H7 (cell line): ENCODE data around the gene KCNT2. TPM values are rescaled to one million over a fixed set of nuclear protein-coding genes. Genes with fewer than 3 reads are reported as not detected.
"Not testable (repeated sequence)": the region's sequence is repeated elsewhere in the genome, so short reads cannot be mapped to it uniquely, and the experiment has no call there.

Source experiments
- DNase-seq: peaks from one replicate; pipeline ENCODE4 v3.0.0; 2012
- H3K27me3 ChIP-seq: 2 replicates; pipeline ENCODE4 v1.6.0; 2011; ENCODE audit warnings: mild to moderate bottlenecking, low read length; ENCODE audit not compliant: control insufficient read depth, insufficient read depth
- H3K36me3 ChIP-seq: replicated peaks from 2 replicates; pipeline ENCODE4 v1.5.1; 2011; ENCODE audit warnings: low read length; ENCODE audit not compliant: control insufficient read depth, insufficient read depth
- H3K4me3 ChIP-seq: 2 replicates; pipeline ENCODE4 v1.5.1; 2011; ENCODE audit warnings: low read depth, mild to moderate bottlenecking, control low read depth, low read length, moderate library complexity; ENCODE audit not compliant: insufficient read depth
- total RNA-seq: library from RNA; depleted of rRNA; stranded (reverse); fragments of >200 nt; shearing (Covaris generic); gene quantifications from 2 replicates; pipeline ENCODE4 v1.2.3, GENCODE V29; 2014; rRNA removed

The KCNT2 gene
- total RNA-seq = 7.0 and 12.3 TPM in 2 replicates

DNA sequence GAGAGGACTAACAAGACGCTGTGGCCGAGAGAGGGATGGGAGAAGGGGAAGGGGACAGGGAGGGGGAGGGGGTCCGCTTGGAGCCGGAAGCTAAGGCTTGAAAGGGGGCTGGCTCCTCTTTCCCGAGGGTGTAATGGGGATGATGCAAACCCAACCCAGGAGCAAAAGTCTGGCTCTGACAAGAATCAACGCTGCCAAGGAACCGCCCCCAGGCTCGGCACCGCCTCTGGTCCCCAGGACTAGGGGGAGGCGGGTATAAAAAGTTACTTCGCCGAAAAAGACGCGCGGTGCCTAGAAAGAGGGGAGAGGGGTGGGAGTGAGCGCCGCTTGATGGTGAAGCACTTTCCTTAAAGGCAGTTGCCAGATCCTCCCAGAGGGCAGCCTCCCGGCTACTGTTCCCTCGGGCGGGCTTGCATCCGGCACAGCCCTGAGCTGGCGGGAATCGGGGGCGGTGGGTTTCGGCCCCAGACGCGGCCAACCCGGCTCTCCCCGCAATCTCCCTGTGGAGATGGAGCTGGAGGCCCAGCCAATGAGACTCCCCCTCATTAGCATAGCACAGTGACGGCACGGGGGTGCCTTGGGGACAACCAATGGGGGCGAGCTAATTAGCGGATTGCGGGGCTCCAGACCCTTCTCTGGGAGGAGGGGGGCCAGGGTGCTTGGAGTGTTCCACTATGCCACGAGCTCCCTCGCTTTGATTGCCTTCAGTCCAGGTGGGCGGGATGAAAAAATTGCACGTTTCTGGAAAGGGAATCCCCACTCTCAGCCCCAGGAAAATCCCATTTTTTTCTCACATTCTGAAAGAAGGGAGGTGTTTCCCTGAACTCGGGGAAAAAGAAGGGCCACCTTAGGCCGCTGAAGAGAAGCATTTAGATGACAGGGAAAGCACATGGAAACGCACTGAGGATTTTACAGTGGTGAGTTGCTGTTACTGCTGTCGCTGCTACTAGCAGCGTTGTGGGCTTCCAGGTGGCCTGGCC lies at the start of gene KCNT2:
KCNT2 (minus strand) TSS at position 51 of the 980 bp plus-strand sequence. CDS start 131 bp downstream, outside the sequence.
- DNase-seq = peak; percentile 84
- Histone ChIP-seq H3K27me3 (no peaks in the 10 kb centered on the region), H3K36me3 (no peaks in the 10 kb centered on the region), H3K4me3 (peak within 1 kb of the TSS; percentile 62)

DNA sequence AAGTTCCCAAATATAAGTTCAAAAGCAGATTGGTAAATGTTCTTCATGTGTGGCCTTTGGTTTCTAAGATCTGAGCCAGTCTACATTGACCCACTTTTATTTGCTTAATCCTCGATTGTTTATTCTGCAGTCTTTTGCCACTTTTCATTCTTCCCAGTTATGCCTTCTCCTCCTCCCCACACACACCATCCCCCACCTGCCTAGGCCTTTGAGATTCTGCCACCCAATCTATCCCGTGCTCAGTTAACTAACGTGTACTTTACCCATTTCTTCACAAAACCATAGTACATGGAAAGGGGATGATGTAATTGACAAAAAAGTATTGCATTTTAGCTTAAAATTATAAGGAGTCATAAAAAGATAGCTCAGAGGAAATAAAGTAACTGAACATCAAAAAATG lies 47.3 kb upstream of the KCNT2 start:
- H3K4me3 ChIP-seq = no peak overlapping the region
- DNase-seq = no peak
- H3K27me3 ChIP-seq = no peaks in the 10 kb centered on the region
- H3K36me3 ChIP-seq = no peaks in the 10 kb centered on the region

DNA sequence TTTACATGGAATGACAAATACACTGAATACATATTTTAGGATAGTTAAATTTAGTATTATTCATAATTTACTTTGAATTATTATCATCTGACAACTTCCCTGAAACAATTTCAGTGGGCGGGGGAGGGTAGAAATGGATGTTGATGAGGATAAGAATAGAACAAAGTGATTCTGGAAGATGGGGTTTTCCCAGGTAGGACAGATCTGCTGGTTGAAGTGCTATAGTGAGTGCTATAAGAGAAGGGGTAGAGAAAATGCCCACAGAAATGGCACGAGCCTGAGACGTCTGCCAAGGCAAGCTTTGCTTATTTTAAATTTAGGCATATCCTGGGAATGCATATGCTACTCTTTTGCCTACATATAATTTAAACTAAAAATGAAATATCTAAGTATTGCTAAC lies 46.8 kb upstream of the KCNT2 start:
- no peaks in the 10 kb centered on the region for H3K27me3 ChIP-seq
- H3K4me3 ChIP-seq = no peak overlapping the region
- peak; percentile 10 for DNase-seq
- H3K36me3 ChIP-seq = no peaks in the 10 kb centered on the region

DNA sequence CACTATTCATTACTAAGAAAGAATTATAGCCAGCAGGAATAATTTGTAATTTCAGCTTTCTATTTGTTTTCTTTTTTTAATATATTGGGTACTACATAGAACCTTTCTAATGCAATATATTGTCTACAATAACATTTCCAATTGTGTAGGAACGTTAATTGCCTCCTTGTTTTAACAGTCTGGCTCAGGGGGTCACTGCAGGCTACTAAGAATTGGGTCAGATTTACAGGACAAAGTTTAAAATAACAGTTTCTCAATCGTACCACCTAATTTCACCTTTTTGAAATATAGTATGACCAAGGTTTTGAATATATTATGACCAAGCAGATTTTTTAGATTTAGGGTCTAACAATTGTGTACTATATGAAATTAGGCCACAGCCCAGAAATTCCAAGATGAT lies 46.0 kb upstream of the KCNT2 start:
- no peaks in the 10 kb centered on the region for H3K36me3 ChIP-seq
- H3K27me3 ChIP-seq = no peaks in the 10 kb centered on the region
- no peak overlapping the region for H3K4me3 ChIP-seq
- DNase-seq = no peak

DNA sequence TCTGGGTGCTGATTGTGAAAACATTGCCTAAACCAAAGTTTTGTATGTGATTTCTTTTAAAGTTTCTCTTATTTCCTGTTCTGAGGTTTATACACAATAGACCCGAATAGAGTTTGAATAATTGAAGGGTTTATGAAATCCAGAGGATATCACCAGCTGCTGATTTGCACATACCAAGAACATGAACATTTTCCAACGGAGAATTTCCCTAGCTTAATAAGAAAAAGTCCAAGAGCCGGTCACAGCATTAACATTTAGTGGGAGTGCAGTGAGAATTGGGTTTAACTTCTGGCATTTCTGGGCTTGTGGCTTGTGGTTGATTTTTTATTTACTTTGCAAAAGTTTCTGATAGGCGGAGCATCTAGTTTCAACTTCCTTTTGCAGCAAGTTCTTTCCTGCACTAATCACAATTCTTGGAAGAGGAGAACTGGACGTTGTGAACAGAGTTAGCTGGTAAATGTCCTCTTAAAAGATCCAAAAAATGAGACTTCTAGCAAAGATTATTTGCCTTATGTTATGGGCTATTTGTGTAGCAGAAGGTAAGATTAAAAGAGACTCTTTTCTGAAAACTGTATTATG lies 43.5 kb upstream of the KCNT2 start, which contains the start of gene CFH:
CFH (plus strand) TSS at position 407 of the 579 bp plus-strand sequence; CDS start at position 482, 75 bp downstream.
- Histone ChIP-seq H3K36me3 (no peaks in the 10 kb centered on the region), H3K4me3 (no peak within 1 kb of the TSS), H3K27me3 (no peaks in the 10 kb centered on the region)
- no peak for DNase-seq

DNA sequence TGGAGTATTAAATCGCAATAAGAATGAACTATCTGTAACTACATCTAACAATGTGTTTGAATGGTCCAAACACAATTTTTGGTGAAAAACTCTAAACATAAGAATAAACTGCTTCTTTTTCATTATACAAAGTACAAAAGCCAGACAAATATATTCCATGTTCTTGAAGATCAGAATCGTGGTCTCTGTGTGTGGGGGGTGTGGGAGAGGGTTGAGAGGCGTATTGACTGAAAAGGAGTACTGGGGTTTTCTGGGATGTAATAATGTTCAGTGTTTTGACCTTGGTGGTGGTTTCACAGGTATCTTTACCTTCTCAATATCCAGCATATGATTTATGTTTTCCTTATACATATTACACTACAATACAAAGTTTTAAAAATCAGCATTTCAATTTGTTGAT lies 42.8 kb upstream of the KCNT2 start:
- Histone ChIP-seq H3K4me3 (no peak overlapping the region), H3K36me3 (no peaks in the 10 kb centered on the region), H3K27me3 (no peaks in the 10 kb centered on the region)
- DNase-seq = no peak

GRCh38 chr1:196650403-196650802 lies 42.2 kb upstream of the KCNT2 start:
- Histone ChIP-seq H3K27me3 (no peaks in the 10 kb centered on the region), H3K36me3 (no peaks in the 10 kb centered on the region), H3K4me3 (peak overlapping the region; percentile 41; the same call in 1 of the 2 replicates)
- DNase-seq = no peak

DNA sequence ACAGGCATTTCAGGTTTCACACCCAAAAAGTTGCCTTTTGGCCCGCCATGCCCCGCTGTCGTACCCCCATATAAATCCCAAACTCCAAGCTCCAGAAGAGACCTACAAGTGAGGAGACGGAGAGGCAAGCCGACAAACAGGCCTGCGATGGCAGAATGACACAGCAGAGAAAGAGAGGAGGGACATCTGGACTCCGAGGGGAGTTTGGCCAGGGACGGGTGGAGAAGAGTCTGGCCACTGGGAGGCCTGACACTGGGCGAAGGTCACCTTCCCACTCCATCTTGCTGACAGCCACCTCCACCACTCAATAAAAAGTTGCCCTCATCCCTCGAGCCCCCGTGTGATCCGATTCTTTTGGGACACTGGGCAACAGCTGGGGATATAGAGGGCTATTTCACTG lies 41.8 kb upstream of the KCNT2 start:
- Histone ChIP-seq H3K27me3 (no peaks in the 10 kb centered on the region), H3K4me3 (peak overlapping the region; percentile 41), H3K36me3 (no peaks in the 10 kb centered on the region)
- DNase-seq = no peak

GRCh38 chr1:196640976-196641375 lies 32.7 kb upstream of the KCNT2 start:
- Histone ChIP-seq H3K36me3 (no peaks in the 10 kb centered on the region), H3K4me3 (no peak overlapping the region), H3K27me3 (no peaks in the 10 kb centered on the region)
- no peak for DNase-seq

DNA sequence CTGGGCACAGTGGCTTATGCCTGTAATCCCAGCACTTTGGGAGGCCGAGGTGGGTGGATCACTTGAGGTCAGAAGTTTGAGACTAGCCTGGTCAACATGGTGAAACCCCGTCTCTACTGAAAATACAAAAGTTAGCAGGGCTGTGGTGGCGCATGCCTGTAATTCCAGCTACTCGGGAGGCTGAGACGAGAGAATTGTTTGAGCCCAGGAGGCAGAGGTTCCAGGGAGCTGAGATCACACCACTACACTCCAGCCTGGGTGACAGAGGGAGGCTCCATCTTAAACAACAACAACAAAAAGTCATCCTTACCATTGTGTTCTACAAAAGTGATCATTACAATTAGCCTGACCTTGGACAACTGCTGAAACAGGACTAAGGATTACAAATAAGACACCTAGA lies 31.1 kb upstream of the KCNT2 start:
- not testable (repeated sequence) for H3K27me3 ChIP-seq, DNase-seq, H3K36me3 ChIP-seq, H3K4me3 ChIP-seq

DNA sequence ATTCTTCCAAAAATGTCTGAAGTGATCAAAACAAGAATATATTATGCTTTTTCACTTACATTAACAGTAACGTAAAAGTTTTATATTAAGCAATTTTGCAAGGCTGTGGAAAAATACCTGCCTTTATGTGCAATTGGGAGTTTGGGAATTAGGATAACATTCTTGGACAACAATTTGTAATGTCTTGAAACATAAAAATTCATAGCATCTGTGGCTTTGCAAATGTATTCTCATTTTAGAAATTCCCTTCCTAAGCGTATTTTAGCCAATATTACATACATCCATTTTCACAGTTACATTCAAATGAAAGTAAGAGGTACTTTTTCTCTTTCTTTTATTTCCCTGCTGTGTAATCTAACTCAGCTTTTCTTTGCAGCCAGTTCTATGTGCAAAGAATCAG lies 30.2 kb upstream of the KCNT2 start:
- H3K4me3 ChIP-seq = no peak overlapping the region
- H3K27me3 ChIP-seq = no peaks in the 10 kb centered on the region
- H3K36me3 ChIP-seq = no peaks in the 10 kb centered on the region
- no peak for DNase-seq

DNA sequence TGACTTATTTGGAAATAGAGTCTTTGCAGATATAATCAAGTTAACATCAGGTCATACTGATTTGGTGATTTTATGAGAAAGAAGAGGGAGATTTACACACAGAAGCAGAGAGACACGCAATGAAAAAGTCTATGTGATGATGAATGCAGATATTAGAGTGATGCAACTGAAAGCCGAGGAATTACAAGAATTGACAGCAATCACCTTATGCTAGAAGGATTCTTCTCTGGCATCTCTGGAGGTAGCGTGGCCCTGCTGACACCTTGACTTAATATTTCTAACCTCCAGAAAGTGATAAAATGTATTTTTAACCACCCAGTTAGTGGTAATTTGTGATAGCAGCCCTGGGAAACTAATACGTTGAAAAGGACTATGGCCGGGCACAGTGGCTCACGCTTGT lies 29.4 kb upstream of the KCNT2 start:
- no peak for DNase-seq
- Histone ChIP-seq H3K4me3 (no peak overlapping the region), H3K36me3 (no peaks in the 10 kb centered on the region), H3K27me3 (no peaks in the 10 kb centered on the region)

GRCh38 chr1:196628838-196629237 lies 20.6 kb upstream of the KCNT2 start:
- Histone ChIP-seq H3K4me3 (no peak overlapping the region), H3K36me3 (no peaks in the 10 kb centered on the region), H3K27me3 (no peaks in the 10 kb centered on the region)
- no peak for DNase-seq

DNA sequence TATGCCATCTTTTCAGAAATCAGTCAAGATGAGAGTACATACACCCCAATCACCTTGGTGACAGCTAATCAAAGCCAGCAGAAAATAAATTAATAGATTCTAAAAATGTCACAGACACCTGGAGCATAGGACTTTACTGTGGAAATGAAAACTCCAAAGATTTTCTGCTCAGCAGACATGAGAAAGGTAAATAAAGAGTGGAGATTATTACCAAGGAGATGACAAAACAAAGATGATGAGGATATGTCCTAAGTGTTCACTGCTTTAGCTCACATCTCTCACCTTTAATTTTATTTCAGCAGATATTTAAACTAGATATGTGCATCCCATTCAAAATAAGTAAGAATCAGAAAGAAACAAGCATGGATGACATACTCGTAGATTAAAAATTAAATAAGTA lies 14.8 kb upstream of the KCNT2 start:
- no peak overlapping the region for H3K4me3 ChIP-seq
- no peaks in the 10 kb centered on the region for H3K27me3 ChIP-seq
- no peaks in the 10 kb centered on the region for H3K36me3 ChIP-seq
- DNase-seq = no peak

DNA sequence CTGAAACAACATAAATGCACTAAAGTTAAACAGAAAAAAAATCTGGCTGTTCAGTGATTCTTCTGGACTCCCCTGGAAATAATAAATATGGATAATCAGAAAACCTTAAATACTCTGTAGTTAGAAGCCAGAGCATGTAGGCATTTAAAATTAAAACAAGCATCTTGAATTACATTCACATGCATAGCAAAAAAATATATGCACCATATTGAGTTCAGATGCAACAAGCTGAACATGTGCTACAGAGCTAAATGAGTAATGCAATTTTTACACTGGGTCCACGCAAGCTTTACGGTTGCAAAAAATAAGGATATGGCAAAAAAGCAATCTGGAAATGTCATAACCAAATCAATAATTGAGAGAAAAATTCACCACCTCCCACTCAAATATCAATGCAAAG lies 11.5 kb upstream of the KCNT2 start:
- Histone ChIP-seq H3K4me3 (no peak overlapping the region), H3K36me3 (no peaks in the 10 kb centered on the region), H3K27me3 (no peaks in the 10 kb centered on the region)
- DNase-seq = no peak
